KMS-11 (cell line): ENCODE data around the gene MTM1.

Experiments used
- H2AFZ ChIP-seq: fragments of 200-600 bp; sonication (generic); 2 replicates; pipeline ENCODE4 v1.6.1; 2016; ENCODE audit warnings: antibody characterized with exemption, mixed run types, low read depth
- H3K27ac ChIP-seq: fragments of 200-600 bp; sonication (generic); 2 replicates; pipeline ENCODE4 v1.6.1; 2016; ENCODE audit warnings: mild to moderate bottlenecking, mixed run types
- H3K27me3 ChIP-seq: fragments of 200-600 bp; sonication (generic); 2 replicates; pipeline ENCODE4 v1.6.1; 2017; ENCODE audit warnings: mild to moderate bottlenecking, low read depth, mixed run types, moderate library complexity; ENCODE audit not compliant: insufficient read depth
- H3K36me3 ChIP-seq: fragments of 200-600 bp; sonication (generic); 2 replicates; pipeline ENCODE4 v1.6.1; 2017; ENCODE audit warnings: mild to moderate bottlenecking, mixed run types; ENCODE audit not compliant: insufficient read depth
- H3K4me1 ChIP-seq: fragments of 200-600 bp; sonication (generic); 2 replicates; pipeline ENCODE4 v1.6.1; 2016; ENCODE audit warnings: mild to moderate bottlenecking, low read depth, mixed run types; ENCODE audit not compliant: poor library complexity, severe bottlenecking
- H3K4me2 ChIP-seq: fragments of 200-600 bp; sonication (generic); 2 replicates; pipeline ENCODE4 v1.7.0; 2016; ENCODE audit warnings: mild to moderate bottlenecking, mixed run types
- H3K4me3 ChIP-seq: fragments of 200-600 bp; sonication (generic); IDR thresholded peaks from 2 replicates; pipeline ENCODE4 v1.6.1; 2017; ENCODE audit warnings: low read depth, low read length, mixed read lengths; ENCODE audit not compliant: insufficient read depth
- H3K79me2 ChIP-seq: fragments of 200-600 bp; sonication (generic); 2 replicates; pipeline ENCODE4 v1.6.1; 2016; ENCODE audit warnings: low read depth, mixed run types; ENCODE audit not compliant: insufficient read depth
- H3K9ac ChIP-seq: fragments of 200-600 bp; sonication (generic); 2 replicates; pipeline ENCODE4 v1.6.1; 2016; ENCODE audit warnings: mild to moderate bottlenecking, mixed run types
- H4K20me1 ChIP-seq: fragments of 200-600 bp; sonication (generic); 2 replicates; pipeline ENCODE4 v1.6.1; 2016; ENCODE audit warnings: mild to moderate bottlenecking, mixed run types; ENCODE audit not compliant: insufficient read depth
- CTCF ChIP-seq: fragments of 200-600 bp; sonication (generic); conservative IDR thresholded peaks from 2 replicates; pipeline ENCODE4 v1.6.1; 2017; ENCODE audit warnings: low read depth, mild to moderate bottlenecking, antibody characterized with exemption, low read length, moderate library complexity, mixed read lengths

Gene MTM1

GRCh38 chrX:150696331-150696730 lies 127.9 kb downstream of the MTM1 start:
- Histone ChIP-seq H2AFZ (no peak overlapping the region), H3K79me2 (peaks cover 25% of the 10 kb centered on the region), H3K27me3 (no peaks in the 10 kb centered on the region), H3K4me2 (peak overlapping the region; percentile 33; the same call in 1 of the 2 replicates), H4K20me1 (no peaks in the 10 kb centered on the region), H3K27ac (no peak overlapping the region), H3K36me3 (no peaks in the 10 kb centered on the region), H3K4me3 (no peak overlapping the region), H3K4me1 (peaks cover 38% of the 10 kb centered on the region), H3K9ac (no peak overlapping the region)
- TF ChIP-seq CTCF: no peak

- H3K27ac ChIP-seq: no peak overlapping the region
- peaks cover 33% of the 10 kb centered on the region for H3K4me1 ChIP-seq
- H2AFZ ChIP-seq: no peak overlapping the region
- TF ChIP-seq CTCF: no peak
- no peaks in the 10 kb centered on the region for H3K27me3 ChIP-seq
- H3K79me2 ChIP-seq: peaks cover 25% of the 10 kb centered on the region
- no peak overlapping the region for H3K4me2 ChIP-seq
- no peaks in the 10 kb centered on the region for H4K20me1 ChIP-seq
- H3K36me3 ChIP-seq: no peaks in the 10 kb centered on the region
- H3K9ac ChIP-seq: no peak overlapping the region
- H3K4me3 ChIP-seq: no peak overlapping the region
Measured at GRCh38 chrX:150696866-150697265, 128.4 kb downstream of the MTM1 start.

- H2AFZ ChIP-seq: no peak overlapping the region
Measured at GRCh38 chrX:150697641-150698040, 129.2 kb downstream of the MTM1 start.

GRCh38 chrX:150698981-150699380 lies 130.6 kb downstream of the MTM1 start:
- Histone ChIP-seq H4K20me1 (no peaks in the 10 kb centered on the region), H3K4me2 (no peak overlapping the region), H3K27me3 (no peaks in the 10 kb centered on the region), H3K4me3 (no peak overlapping the region), H3K79me2 (peaks cover 25% of the 10 kb centered on the region), H3K4me1 (peaks cover 32% of the 10 kb centered on the region), H3K9ac (no peak overlapping the region), H3K27ac (no peak overlapping the region), H2AFZ (no peak overlapping the region), H3K36me3 (no peaks in the 10 kb centered on the region)
- no peak for TF ChIP-seq CTCF

More at GRCh38 chrX:150697641-150698040, 129.2 kb downstream of the MTM1 start:
- Histone ChIP-seq H3K27me3 (no peaks in the 10 kb centered on the region), H3K4me3 (no peak overlapping the region), H3K27ac (no peak overlapping the region), H3K4me1 (peaks cover 32% of the 10 kb centered on the region), H3K79me2 (peaks cover 25% of the 10 kb centered on the region), H4K20me1 (no peaks in the 10 kb centered on the region), H3K36me3 (no peaks in the 10 kb centered on the region), H3K9ac (no peak overlapping the region), H3K4me2 (no peak overlapping the region)
- no peak for TF ChIP-seq CTCF

GRCh38 chrX:150700107-150700506 lies 131.7 kb downstream of the MTM1 start:
- Histone ChIP-seq H3K36me3 (no peaks in the 10 kb centered on the region), H3K4me3 (no peak overlapping the region)

More at GRCh38 chrX:150700107-150700506, 131.7 kb downstream of the MTM1 start:
- no peak for TF ChIP-seq CTCF
- H3K79me2 ChIP-seq: peaks cover 16% of the 10 kb centered on the region
- H4K20me1 ChIP-seq: no peaks in the 10 kb centered on the region
- H3K27ac ChIP-seq: no peak overlapping the region
- H3K4me1 ChIP-seq: peaks cover 22% of the 10 kb centered on the region
- no peak overlapping the region for H2AFZ ChIP-seq
- H3K9ac ChIP-seq: no peak overlapping the region
- H3K4me2 ChIP-seq: no peak overlapping the region
- H3K27me3 ChIP-seq: no peaks in the 10 kb centered on the region
